Measurements from ENCODE around the gene PI4KA.

PI4KA gene

DNA sequence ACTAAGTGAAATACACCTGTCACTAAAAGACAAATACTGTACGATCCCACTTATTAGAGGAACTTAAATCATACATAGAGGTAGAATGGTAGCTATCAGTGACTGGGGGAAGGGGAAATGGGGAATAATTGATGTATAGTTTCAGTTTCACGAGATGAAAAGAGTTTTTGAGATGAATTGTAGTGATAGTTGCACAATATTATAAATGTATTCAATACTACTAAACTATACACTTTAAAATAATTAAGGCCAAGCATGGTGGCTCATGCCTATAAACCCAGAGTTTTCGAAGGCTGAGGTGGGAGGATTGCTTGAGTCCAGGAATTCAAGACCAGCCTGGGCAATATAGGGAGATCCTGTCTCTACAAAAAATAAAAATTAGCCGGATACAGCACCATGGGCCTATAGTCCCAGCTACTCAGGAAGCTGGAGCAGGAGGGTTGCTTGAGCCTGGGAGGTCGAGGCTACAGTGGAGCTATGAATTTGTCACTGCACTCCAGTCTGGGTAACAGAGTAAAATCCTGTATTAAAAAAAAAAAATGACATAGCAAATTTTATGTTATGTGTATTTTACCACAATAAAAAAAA, 44.3 kb downstream of the PI4KA start:
- no peak for DNase-seq

DNA sequence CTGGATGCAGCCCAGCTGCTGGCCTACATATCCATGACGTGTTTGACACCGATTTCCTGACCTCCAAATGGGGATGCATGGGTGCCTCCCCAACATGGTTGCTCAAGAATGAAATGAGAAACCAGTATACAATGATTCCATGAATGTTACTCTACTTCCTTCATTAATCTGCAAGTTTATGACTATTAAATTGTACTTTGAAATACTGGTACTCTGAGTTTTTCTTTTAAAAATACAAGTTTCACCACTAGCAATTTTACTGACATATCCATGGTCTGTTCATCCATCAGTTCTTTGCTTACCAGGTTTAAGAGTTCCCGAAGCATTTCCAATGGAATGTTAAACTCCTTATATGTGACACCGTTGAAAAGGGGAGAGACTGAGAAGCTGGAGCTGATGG, 45.6 kb downstream of the PI4KA start:
- DNase-seq = no peak

DNA sequence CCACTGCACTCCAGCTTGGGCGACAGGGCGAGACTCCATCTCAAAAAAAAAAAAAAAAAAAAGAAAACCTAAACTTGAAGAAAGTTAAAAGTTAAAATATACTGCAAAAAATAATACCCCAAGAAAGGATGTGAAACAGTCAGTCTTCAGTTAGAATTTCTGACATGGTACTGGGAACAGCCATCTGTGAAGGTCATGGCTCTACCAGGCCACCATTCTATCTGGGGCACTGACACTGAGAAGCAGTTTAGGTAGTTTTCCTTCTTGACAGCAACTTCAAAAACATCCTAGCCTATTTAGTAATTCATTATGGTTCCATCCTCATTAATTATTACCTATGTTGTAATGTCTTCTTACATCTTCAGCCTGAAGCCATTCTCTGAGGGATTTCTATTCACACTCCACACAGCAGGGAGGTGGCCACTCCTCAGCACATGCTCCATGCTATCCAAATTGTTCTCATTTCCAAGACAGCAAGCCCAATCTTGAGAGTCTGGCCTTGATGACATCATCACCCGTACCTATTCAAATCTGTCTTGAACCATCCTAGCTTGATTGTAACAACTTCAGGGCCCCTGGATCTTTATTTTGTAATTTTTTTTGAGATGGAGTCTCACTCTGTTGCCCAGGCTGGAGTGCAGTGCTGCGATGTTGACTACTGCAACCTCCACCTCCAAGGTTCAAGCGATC, 46.5 kb downstream of the PI4KA start:
- no peak for DNase-seq

DNA sequence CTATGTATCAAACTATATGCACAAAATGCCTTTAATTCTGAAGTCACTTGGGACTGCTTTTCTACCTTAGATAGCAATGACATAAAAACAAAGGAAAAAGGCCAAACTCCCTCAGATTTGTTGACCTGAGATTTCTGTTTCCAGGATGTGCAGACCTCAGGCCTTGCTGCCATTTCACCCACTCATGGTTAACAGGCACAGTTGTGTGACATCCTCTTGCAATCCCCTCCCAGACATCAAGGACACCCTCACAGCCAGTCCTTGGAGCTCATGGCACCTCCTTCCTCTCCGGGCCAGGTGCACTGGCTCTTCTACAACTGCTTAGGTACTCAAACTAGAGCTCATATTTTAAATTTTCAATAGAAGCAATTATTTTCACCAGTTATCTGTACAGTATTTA, 47.4 kb downstream of the PI4KA start:
- no peak for DNase-seq

DNA sequence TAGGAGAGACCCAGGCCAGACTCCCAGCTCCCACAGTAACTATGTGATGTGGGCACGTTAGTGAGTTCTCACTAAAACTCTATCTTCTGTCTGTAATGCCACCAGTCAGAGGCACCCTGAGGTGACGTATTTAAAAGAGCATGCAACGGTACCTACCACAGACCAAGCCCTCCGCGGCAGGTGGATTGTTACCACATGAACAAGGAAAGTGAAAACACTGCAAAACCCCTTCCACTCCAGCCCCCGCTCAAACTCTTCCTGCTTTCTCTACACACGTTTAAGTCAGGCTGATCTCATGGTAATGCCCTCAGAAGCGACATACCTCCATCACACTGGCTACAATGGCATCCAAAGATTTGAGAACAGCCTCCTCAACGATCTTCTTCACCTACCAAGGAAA, 48.0 kb downstream of the PI4KA start:
- DNase-seq = no peak

DNA sequence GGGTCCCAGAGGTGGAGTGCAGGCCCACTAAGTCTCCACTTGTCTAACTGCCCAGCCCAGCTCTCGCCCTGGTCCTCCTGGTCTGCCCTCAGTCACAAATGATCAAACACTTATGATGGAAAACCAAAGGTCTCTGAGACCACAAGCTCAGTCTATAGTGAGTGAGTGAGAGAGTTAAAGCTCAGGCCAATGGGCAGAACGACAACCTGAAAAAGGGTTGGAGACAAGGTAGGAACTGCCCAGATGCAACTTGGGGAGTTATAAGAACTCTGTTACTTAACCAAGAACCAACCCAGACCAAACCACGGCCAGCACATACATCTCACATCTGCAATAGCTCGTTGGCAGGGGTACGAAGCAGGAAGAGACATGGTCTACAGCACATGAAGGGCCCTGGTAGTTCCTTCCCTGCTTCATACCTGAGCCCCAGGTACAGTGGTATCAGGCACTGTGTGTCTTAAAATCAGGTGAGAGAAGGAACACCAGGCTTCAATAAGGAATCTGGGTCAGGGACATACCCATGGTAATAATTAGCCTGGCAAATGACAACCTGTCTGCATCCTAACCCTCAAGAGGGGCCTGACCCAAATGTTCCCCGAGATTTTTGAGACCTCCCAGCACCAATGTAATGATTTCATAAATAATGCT, 48.9 kb downstream of the PI4KA start:
- no peak for DNase-seq

DNA sequence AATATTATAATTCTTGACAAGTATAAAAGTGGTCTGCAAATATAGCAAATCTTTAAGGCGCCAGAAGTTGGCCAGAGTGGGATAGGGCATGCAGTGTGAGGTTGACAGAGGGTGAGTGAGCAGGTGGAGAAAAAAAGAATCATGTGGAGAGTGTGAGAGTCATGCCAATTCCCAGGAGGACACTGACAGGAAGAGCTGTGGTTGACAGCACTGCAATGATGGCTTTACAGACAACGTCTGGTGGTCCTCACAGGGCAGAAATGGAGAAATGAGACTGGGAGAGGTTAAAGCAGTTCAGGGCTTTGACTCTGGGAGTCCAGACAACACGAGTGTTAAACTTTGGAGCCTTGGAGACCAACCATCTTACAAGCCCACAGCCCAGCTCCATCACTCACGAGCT, 49.8 kb downstream of the PI4KA start:
- no peak for DNase-seq

DNA sequence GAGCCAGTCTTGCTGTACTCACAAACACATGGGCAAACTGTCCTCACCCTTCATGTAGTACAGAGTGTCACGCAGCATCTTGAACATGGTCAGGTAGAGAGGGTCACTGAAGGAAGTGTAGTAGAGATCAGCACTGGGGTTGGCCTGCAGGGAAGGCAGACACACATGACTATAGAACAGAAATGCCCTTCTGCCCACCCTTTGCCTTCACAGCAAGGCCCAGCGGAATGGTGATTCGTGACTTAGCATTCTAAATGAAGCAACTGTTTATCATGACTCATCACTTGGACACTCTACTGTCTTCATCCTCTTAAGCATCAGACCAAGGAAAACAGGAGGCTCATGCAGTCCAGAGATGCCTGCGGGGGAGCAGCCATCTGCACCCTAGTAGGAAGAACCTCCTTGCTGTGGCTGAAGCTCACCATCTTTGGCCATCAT, 51.3 kb downstream of the PI4KA start:
- no peak for DNase-seq

DNA sequence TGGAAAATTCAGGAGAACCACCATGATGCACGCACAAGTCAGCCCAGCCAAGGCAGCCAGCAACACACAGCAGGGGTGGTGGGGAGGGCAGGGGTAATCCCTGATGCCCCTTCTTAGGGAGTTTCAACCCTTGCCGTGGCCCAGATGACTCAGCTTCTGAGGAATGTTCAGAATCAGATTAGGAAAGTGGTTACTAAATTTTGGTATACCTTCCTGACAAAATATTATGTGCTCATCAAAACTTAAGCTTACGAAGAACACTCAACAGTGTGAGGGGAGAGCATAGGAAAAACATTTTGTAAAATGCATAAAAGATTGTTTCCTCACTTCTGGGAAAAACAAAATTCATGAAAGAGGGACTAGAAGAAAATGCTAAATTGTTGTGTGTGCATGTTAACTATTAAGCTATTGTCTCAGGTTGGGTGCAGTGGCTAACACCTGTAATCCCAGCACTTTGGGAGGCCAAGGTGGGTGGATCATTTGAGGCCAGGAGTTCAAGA, 52.6 kb downstream of the PI4KA start:
- peak; percentile 22 for DNase-seq

DNA sequence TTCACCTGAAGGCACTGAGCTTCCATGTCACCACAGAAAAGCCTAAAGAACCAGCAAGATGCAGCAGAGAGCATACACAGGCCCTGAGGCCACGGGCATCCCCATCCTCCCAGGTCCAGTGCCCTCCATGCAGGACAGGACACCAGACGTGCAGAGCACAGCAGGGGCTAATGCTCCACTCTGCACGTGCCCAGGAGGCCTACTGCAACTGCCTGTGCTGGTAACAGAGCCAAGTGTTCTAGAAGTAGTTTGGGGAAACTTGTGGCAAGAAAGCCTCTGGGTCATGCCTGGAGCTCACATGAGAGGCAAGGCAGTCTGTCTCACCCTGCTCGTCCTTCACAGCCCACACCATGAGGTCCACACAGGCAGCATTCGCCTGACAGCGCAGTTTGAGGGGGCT, 54.0 kb downstream of the PI4KA start:
- DNase-seq = no peak

DNA sequence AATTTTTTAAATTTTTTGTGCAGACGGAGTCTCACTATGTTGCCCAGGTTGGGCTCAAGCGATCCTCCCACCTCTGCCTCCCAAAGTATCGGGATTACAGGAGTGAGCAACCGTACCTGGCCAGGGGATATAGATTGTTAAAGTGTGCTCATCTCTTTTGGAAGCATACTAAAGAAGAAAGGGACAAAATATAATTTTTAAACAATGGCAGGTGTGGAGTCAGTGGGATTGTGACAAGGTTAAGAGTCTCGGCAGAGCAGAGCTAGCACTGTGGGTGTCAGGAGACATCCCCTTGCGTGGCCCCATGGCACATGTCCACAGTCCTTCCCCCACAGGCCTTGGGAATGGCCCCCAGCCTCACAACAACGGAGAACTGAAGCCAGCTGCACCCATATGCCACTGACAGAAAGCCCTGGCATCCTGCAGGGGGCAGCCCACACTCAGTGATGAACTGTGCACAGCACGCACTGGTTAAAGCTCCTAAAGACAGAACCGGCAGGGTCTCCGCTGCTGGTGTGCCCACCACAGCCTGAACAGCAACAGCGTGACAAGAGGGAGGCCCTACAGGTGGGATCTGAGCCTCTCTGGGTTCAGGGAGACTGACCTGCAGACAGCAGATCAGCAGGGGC, 54.8 kb downstream of the PI4KA start:
- peak; percentile 75 for DNase-seq

DNA sequence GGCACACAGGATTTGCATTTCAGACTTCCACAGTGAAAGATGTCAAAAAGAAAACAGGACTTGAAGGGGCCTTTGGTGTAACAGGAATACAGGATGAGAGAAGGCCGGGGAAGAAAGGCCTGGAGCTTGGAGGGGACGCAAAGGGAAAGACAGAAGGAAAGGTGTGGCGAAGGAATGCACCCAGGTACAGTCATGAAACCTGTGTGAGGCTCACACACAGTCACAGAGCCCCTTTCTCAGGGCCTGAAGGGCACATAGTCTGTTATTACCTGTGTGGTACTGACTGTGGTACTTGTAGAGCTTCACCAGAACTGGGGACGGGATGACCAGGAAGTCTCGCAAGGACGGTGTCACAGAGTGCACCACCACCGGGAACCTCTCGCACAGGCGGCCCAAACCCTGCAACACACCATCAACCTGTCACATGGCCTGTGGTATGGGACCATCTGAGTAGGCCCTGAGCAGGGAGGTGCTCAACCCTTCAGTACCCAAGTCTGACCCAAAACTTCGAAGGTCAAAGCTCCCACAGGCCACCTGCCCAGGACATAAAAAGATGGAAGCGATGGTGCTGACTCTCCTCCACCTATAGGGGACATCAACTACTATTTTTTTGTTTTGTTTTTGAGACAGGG, 55.6 kb downstream of the PI4KA start:
- DNase-seq = no peak

DNA sequence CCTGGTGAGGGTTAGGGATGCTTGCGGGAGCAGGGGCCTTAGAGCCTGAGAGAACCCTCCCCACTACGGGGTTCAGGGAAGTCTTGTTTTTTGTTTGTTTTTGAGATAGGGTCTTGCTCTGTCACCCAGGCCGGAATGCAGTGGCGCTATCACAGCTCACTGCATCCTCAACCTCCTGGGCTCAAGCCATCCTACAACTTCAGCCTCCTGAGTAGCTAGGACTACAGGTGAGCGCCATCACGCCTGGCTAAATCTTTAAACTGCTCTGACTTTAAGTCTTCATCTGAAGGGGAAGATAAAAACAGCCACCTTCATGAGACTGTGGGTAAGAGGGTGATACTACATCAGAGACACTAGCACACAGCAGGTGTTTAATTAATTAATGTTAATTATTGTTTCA, 56.2 kb downstream of the PI4KA start:
- no peak for DNase-seq

DNA sequence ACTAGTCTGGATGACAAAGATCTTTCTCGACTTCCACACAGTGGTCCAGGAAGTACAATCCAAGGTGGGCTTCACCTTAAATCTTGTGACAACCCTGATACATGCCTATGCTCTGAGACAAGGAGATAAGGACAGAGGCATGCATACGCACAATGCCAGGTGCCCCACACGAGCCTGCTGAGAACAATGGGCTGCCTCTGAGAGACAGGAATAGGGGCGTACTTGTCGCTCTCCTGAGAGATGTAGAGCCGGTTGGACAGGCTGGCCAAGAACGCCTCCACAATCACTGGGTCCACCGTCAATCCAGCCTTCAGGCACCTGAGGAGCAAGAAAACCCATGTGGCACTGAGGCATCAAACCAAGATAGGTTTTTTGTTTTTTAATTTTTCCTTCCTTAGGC, 59.2 kb downstream of the PI4KA start:
- no peak for DNase-seq

DNA sequence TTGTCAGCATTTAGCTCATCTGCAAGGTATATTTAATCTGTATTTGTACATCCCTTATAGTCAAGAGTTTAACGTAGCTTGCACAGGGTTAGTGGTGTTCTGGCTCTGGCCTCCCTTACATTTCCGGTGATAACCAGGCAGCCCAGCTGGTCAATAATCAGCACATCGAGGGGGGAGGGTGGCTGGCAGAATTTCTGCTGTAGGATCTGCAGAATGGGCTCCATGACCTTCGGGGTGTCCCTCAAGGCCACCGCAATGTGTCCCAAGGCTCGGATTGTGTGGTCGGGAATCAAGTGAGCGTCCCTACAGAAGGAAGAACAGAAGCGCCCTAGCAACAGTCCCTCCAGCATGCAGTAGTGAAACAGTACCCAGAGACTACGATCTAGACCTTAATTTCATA, 59.6 kb downstream of the PI4KA start:
- no peak for DNase-seq

DNA sequence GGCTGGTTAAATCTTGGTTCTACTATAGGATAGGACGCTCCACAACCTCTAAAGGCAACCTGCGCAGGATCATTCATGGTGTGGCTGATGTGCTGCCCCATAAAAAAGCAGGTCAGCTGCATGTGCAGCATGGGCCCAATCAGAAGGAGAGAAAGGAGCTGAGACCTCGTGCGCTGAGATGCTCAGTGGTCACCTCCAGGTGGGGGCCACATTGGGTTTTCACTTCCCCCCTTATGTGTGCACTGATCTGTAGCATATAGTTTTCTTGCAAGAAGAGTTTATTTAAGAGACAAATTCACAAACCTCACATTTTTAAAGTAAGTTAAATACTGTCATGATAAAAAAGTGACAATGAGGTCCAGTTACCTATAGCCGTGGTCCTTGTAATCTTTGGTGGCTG, 60.4 kb downstream of the PI4KA start:
- no peak for DNase-seq

DNA sequence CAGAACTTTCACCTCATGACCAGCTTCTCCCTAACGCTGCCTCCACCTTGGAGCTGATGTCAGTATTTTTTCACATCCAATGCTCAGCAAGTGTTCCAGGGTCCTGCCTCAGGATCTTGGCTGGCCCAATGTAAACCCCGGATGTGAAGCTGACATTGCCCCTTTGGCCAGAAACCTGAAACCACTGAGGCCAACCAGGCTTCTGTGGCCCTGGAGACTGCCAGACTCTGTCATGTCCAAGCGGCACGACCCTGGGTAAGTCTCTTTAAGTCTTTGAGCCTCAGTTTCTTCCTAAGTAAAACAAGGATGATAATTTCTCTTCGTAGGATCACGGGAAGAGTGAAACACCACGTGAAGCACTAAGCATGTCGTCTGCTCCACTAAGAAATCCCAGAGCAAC, 61.9 kb downstream of the PI4KA start:
- DNase-seq = no peak

DNA sequence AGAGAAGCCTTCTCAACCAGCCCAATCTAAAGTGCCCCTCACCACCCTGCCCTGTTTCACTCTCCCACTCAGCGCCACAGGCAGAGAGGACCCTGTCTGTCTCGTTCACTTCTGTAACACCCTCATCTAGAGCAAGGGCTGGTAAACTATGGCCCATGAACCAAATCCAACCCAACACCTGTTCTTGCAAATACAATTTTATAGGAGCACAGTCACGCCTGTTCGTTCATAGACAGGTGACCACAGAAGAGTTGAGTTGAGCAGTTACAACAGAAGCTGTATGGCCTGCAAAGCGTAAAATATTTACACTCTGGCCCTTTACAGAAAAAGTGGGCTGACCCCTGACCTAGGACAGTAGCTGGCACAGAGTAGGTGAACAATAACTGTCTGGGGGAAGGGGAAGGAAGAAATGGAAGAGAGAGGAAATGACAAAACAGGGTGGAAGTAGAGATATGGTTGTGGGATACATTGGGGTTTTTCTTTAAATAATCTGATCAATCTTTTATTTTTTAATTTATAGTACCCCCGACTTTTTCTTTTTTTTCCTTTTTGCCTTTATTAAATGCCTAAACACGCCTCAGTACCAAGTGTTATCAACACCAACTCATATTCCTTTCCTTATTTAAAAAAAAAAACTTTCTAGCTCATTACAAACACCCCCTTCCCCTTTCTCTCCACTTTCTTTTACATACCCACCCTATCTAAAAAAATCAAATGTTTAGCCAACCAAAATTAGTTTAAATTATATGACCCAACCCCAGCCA, 63.8 kb downstream of the PI4KA start:
- no peak for DNase-seq

DNA sequence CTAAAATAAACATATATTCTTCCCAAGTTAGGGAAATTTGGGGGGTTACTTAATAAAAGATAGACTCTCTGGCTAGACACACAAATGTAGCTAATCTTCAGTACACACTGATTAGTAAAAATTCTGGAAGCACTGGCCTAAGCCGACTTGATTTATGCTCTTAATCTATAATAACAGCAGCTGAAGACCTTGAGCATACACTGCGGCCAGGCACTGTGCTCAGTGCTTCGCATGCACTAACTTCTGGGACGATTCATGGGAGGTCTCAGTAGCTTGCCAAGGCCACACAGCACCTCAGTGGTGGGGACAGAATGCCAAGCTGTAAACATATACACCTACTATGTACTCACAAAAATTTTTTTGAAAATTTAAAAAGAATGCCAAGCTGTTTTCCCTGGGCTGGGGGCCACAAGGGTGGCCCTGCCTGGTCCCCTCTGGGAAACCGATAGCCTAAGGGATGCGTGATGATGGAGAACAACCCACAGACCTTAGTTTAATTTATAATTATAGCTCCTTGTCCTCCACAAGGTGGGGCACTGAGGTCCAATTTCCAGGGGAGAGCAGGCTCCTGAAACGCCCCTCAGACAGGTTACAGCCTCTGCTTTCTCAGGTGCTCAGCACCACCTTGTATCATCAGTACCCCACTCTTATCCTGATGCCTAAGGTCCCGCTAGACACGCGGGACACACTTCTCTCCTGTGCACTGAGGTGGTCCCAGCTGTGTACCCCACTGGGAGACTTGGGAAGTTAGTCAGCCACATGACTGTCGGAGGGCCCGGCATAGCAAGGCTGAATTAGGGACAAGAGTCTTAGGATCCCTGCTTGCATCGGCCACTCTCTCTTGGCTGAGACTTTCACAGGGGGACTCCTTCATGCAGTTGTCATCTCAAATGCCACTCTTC, 64.6 kb downstream of the PI4KA start:
- no peak for DNase-seq

DNA sequence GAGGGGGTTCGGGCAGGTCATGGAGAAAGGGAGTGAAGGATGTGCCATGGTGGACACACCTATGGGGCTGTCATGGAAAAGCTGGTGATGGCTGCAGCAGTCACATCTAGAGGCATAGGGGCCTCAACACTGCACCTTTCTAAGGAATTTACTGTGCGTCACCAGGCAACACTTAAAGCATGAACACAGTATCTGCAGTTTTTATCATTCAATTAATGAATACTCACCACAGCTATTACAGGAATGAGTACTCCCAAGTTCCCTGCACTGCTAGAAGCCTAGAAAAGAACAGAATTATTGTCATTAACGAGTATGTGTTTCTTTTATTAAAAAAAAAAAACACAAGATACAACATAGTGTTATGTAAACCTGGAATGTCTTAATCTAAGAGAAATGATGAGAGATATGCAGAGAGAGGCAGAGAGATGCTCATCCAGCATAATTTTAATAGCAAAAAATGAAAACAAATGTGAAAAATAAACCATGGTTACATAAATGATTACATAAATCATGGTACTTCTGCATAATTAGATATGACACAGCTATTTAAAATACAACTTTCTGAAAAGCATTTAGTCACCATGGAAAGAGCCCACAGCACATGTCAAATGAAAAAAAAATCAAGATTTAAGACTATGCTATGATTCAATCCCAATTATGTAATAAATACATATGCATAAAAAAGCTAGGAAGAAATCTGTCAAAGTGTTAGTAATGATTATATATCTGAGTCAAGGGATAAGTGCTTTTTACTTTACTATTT, 65.5 kb downstream of the PI4KA start:
- no peak for DNase-seq
